ENCODE results near the gene GRIA1.

GRIA1 gene

GRCh38 chr5:153624451-153624765, 133.9 kb downstream of the GRIA1 start:
- Histone ChIP-seq H3K27ac (ENCODE audit: low read depth, low read length) (peak overlapping the region; percentile 10; the same call in 1 of the 2 replicates), H3K4me1 (ENCODE audit: control insufficient read depth, insufficient read depth, low read length, unreplicated experiment) (peaks cover 43% of the 10 kb centered on the region)

GRCh38 chr5:153625826-153626354, 135.4 kb downstream of the GRIA1 start:
- Histone ChIP-seq H3K4me1 (ENCODE audit: control insufficient read depth, insufficient read depth, low read length, unreplicated experiment) (peaks cover 40% of the 10 kb centered on the region), H3K27me3 (ENCODE audit: insufficient read depth, low read length) (no peaks in the 10 kb centered on the region), H3K36me3 (ENCODE audit: insufficient read depth, low read length) (no peaks in the 10 kb centered on the region), H3K79me2 (ENCODE audit: control insufficient read depth, insufficient read depth, low read length, unreplicated experiment) (no peaks in the 10 kb centered on the region), H2AFZ (ENCODE audit: low read length, unreplicated experiment) (no peak overlapping the region), H3K4me3 (ENCODE audit: low read depth, low read length) (no peak overlapping the region), H3K27ac (ENCODE audit: low read depth, low read length) (no peak overlapping the region)

More at GRCh38 chr5:153624451-153624765, 133.9 kb downstream of the GRIA1 start:
- Histone ChIP-seq H3K4me3 (ENCODE audit: low read depth, low read length) (no peak overlapping the region; the same call in 1 of the 2 replicates), H2AFZ (ENCODE audit: low read length, unreplicated experiment) (no peak overlapping the region), H3K36me3 (ENCODE audit: insufficient read depth, low read length) (no peaks in the 10 kb centered on the region), H3K27me3 (ENCODE audit: insufficient read depth, low read length) (no peaks in the 10 kb centered on the region), H3K79me2 (ENCODE audit: control insufficient read depth, insufficient read depth, low read length, unreplicated experiment) (no peaks in the 10 kb centered on the region)

DNA sequence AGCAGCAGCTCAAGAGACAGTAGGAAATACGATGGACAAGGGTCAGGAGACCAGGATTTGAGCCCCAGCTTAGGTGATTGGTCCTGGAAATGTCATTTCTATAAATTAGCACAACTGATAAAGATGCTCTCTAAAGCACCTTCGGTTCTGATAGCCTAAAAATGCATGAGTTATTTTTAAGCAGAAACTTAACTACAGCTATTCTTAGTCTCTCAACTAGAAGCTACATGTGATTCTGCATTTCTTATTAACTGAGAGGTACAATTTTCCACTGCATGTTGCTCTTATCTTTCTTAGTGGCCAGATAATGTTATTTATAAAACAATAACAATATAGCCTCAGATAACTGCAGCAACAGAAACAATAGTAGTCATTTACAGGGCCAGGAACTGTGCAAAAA, 136.4 kb downstream of the GRIA1 start:
- H3K4me1 ChIP-seq (ENCODE audit: control insufficient read depth, insufficient read depth, low read length, unreplicated experiment) = peaks cover 40% of the 10 kb centered on the region
- H3K36me3 ChIP-seq (ENCODE audit: insufficient read depth, low read length) = no peaks in the 10 kb centered on the region
- H3K27me3 ChIP-seq (ENCODE audit: insufficient read depth, low read length) = no peaks in the 10 kb centered on the region
- no peak overlapping the region for H3K4me3 ChIP-seq (ENCODE audit: low read depth, low read length)
- H2AFZ ChIP-seq (ENCODE audit: low read length, unreplicated experiment) = no peak overlapping the region
- H3K79me2 ChIP-seq (ENCODE audit: control insufficient read depth, insufficient read depth, low read length, unreplicated experiment) = no peaks in the 10 kb centered on the region
- H3K27ac ChIP-seq (ENCODE audit: low read depth, low read length) = no peak overlapping the region

DNA sequence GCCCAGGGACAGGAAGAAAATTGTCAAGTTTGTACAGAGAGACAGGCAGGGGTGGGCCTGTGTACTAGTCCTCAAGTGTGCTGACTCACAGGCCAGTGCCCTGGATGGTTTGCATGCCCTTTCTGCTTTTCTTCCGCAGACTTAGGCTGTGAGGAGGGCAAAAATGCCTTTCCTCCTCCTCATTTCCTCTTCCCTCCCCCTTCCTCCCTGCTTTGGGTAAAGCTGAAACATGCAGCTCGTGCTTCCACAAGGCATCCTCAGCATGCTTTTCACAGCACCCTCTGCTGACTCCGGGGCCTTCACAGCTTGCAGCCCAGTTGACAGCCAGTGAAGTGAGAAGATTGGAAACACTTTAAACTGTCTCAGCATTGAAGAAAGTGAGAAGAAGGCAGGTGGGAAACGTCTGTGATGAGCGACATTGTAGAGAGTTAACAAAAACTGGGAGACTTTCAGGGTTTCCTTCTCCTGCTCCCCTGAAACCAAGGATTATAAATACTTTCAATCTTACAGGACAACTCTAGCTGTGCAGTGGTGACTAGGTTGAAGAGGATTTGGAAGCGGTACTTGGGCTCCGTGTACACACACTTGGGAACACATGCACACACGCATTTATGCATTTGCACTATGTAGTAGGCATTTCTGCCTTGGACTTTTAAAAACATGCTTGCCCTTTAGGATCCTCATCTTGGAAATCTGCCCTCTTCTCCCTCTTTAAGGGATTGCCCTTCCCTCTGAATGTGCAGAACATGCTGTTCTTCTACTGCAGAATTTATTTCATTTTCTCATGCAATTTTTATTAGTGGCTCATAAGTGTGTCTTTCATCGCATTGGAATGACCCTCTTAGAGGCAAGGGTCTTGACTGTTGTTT, 138.8 kb downstream of the GRIA1 start:
- Histone ChIP-seq H3K36me3 (ENCODE audit: insufficient read depth, low read length) (no peaks in the 10 kb centered on the region), H3K79me2 (ENCODE audit: control insufficient read depth, insufficient read depth, low read length, unreplicated experiment) (no peaks in the 10 kb centered on the region), H3K27me3 (ENCODE audit: insufficient read depth, low read length) (no peaks in the 10 kb centered on the region), H3K4me1 (ENCODE audit: control insufficient read depth, insufficient read depth, low read length, unreplicated experiment) (peaks cover 30% of the 10 kb centered on the region), H3K27ac (ENCODE audit: low read depth, low read length) (peak overlapping the region; percentile 87), H3K4me3 (ENCODE audit: low read depth, low read length) (peak overlapping the region; percentile 17; the same call in 1 of the 2 replicates), H2AFZ (ENCODE audit: low read length, unreplicated experiment) (peak overlapping the region; percentile 19)

DNA sequence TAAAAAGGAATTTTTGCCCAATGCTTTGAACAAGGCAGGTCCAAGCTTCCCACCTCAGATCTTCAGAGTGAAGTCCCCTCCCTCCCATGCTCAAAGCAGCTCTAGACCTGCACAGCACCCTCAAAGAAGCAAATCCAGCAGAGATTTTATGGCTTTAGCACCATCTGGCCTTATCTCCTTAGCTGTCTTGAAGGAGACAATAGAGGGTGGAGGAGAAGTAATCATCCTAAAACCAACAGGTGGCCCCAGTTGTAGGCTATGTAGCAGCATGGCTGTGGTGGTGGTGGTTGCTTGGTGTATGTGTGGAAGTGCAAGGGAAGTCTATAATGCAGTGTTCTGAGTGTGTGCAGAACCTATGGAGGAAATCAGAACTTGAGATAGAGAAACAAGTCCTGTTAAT, 140.1 kb downstream of the GRIA1 start:
- peaks cover 24% of the 10 kb centered on the region for H3K4me1 ChIP-seq (ENCODE audit: control insufficient read depth, insufficient read depth, low read length, unreplicated experiment)
- no peak overlapping the region for H3K27ac ChIP-seq (ENCODE audit: low read depth, low read length)
- H3K27me3 ChIP-seq (ENCODE audit: insufficient read depth, low read length) = no peaks in the 10 kb centered on the region

DNA sequence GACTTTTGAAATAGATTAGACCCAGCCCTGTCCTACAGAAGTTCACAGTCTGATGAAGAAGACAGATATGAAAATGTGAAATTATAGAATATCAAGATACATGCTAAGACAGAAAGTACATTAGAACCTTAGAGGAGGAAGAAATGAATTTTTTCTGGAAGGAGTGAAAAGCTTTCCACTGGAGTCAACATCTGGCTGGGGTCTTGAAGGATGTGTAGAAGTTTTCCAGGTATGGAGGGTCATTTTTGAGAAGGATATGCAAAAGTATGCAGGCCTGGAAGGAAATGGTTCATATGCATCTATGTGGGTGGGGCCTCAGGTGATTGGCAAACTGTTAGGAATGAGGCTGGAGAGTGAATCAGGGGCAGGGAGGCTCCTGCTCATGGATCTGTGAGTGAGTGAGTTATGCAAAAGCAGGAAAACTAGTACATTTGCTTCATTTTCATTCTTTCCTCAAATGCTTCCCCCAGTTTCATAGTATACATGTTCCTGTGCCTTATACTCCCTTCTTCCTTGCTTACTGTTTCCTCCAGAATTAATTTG, 142.3 kb downstream of the GRIA1 start:
- Histone ChIP-seq H3K79me2 (ENCODE audit: control insufficient read depth, insufficient read depth, low read length, unreplicated experiment) (no peaks in the 10 kb centered on the region), H2AFZ (ENCODE audit: low read length, unreplicated experiment) (no peak overlapping the region), H3K27ac (ENCODE audit: low read depth, low read length) (no peak overlapping the region), H3K4me1 (ENCODE audit: control insufficient read depth, insufficient read depth, low read length, unreplicated experiment) (peaks cover 21% of the 10 kb centered on the region), H3K27me3 (ENCODE audit: insufficient read depth, low read length) (no peaks in the 10 kb centered on the region), H3K36me3 (ENCODE audit: insufficient read depth, low read length) (no peaks in the 10 kb centered on the region), H3K4me3 (ENCODE audit: low read depth, low read length) (no peak overlapping the region)

More for the DNA sequence above, 140.1 kb downstream of the GRIA1 start:
- no peaks in the 10 kb centered on the region for H3K79me2 ChIP-seq (ENCODE audit: control insufficient read depth, insufficient read depth, low read length, unreplicated experiment)
- no peak overlapping the region for H2AFZ ChIP-seq (ENCODE audit: low read length, unreplicated experiment)
- H3K36me3 ChIP-seq (ENCODE audit: insufficient read depth, low read length) = no peaks in the 10 kb centered on the region
- no peak overlapping the region for H3K4me3 ChIP-seq (ENCODE audit: low read depth, low read length)

- H3K27me3 ChIP-seq (ENCODE audit: insufficient read depth, low read length) = no peaks in the 10 kb centered on the region
- no peaks in the 10 kb centered on the region for H3K4me1 ChIP-seq (ENCODE audit: control insufficient read depth, insufficient read depth, low read length, unreplicated experiment)
- H3K79me2 ChIP-seq (ENCODE audit: control insufficient read depth, insufficient read depth, low read length, unreplicated experiment) = no peaks in the 10 kb centered on the region
- H2AFZ ChIP-seq (ENCODE audit: low read length, unreplicated experiment) = no peak overlapping the region
- H3K4me3 ChIP-seq (ENCODE audit: low read depth, low read length) = no peak overlapping the region
- no peaks in the 10 kb centered on the region for H3K36me3 ChIP-seq (ENCODE audit: insufficient read depth, low read length)
- no peak overlapping the region for H3K27ac ChIP-seq (ENCODE audit: low read depth, low read length)
Observed at GRCh38 chr5:153636670-153637451, 146.4 kb downstream of the GRIA1 start.

DNA sequence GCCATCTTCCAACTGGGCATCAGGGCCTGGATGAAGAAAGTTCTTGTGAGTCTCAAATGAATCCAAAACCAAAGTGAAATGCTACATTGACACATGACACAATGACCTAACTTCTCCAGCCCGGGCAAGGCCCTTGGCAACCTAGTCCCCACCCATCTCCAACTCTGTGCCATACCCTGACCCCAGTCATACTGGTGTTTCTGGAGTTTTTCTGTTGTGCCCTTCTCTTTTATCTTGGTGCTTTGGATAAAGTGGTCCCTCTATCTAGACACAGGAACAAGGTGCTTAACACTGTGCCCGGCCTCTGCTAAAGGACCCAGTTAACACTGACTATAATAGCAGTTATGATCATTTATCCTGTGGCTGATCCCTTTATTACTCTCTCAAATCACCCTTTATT, 149.8 kb downstream of the GRIA1 start:
- Histone ChIP-seq H3K36me3 (ENCODE audit: insufficient read depth, low read length) (no peaks in the 10 kb centered on the region), H2AFZ (ENCODE audit: low read length, unreplicated experiment) (no peak overlapping the region), H3K27me3 (ENCODE audit: insufficient read depth, low read length) (no peaks in the 10 kb centered on the region), H3K79me2 (ENCODE audit: control insufficient read depth, insufficient read depth, low read length, unreplicated experiment) (no peaks in the 10 kb centered on the region), H3K27ac (ENCODE audit: low read depth, low read length) (no peak overlapping the region), H3K4me1 (ENCODE audit: control insufficient read depth, insufficient read depth, low read length, unreplicated experiment) (no peaks in the 10 kb centered on the region), H3K4me3 (ENCODE audit: low read depth, low read length) (no peak overlapping the region)

GRCh38 chr5:153641183-153641688, 150.8 kb downstream of the GRIA1 start:
- no peak overlapping the region for H3K27ac ChIP-seq (ENCODE audit: low read depth, low read length)
- no peak overlapping the region for H3K4me3 ChIP-seq (ENCODE audit: low read depth, low read length)
- H3K4me1 ChIP-seq (ENCODE audit: control insufficient read depth, insufficient read depth, low read length, unreplicated experiment) = no peaks in the 10 kb centered on the region
- H3K79me2 ChIP-seq (ENCODE audit: control insufficient read depth, insufficient read depth, low read length, unreplicated experiment) = no peaks in the 10 kb centered on the region
- H3K36me3 ChIP-seq (ENCODE audit: insufficient read depth, low read length) = no peaks in the 10 kb centered on the region
- H2AFZ ChIP-seq (ENCODE audit: low read length, unreplicated experiment) = no peak overlapping the region
- no peaks in the 10 kb centered on the region for H3K27me3 ChIP-seq (ENCODE audit: insufficient read depth, low read length)

- Histone ChIP-seq H2AFZ (ENCODE audit: low read length, unreplicated experiment) (no peak overlapping the region), H3K27me3 (ENCODE audit: insufficient read depth, low read length) (no peaks in the 10 kb centered on the region), H3K4me1 (ENCODE audit: control insufficient read depth, insufficient read depth, low read length, unreplicated experiment) (peaks cover 4% of the 10 kb centered on the region), H3K4me3 (ENCODE audit: low read depth, low read length) (no peak overlapping the region), H3K36me3 (ENCODE audit: insufficient read depth, low read length) (no peaks in the 10 kb centered on the region), H3K27ac (ENCODE audit: low read depth, low read length) (no peak overlapping the region), H3K79me2 (ENCODE audit: control insufficient read depth, insufficient read depth, low read length, unreplicated experiment) (no peaks in the 10 kb centered on the region)
Observed at GRCh38 chr5:153654504-153655200, 164.2 kb downstream of the GRIA1 start.
